Uterus (tissue), 4 donors: ENCODE results near the gene FOXRED1. TPM values are rescaled to one million over a fixed set of nuclear protein-coding genes. Genes with fewer than 3 reads are reported as not detected.

Source experiments
- DNase-seq, 2 donors: peaks; one replicate each; pipeline ENCODE4 v3.0.0-alpha.2; 2019 to 2020
- H3K27ac ChIP-seq, 2 donors: fragments of 200-600 bp; sonication (generic); 1 replicate in 1 of 2; 2 replicates in 1 of 2; pipeline ENCODE4 v1.5.1; 2016 to 2018
- H3K27me3 ChIP-seq, 2 donors: fragments of 200-600 bp; sonication (generic); one replicate each; pipeline ENCODE4 v1.5.1; 2018 to 2019; ENCODE audit warnings: control low read depth in 1 of 2
- H3K36me3 ChIP-seq, 2 donors: fragments of 200-600 bp; sonication (generic); one replicate each; pipeline ENCODE4 v1.5.1; 2019; ENCODE audit warnings: control low read depth in 1 of 2
- H3K4me1 ChIP-seq, 2 donors: fragments of 200-600 bp; sonication (generic); one replicate each; pipeline ENCODE4 v1.5.1; 2018 to 2019; ENCODE audit warnings: control low read depth in 1 of 2
- H3K4me3 ChIP-seq, 2 donors: fragments of 200-600 bp; sonication (generic); 1 replicate in 1 of 2; 2 replicates in 1 of 2; pipeline ENCODE4 v1.5.1; 2018 to 2019; ENCODE audit warnings: mild to moderate bottlenecking in 1 of 2
- H3K9me3 ChIP-seq, 2 donors: fragments of 200-600 bp; sonication (generic); one replicate each; pipeline ENCODE4 v1.5.1; 2019; ENCODE audit warnings: control low read depth in 1 of 2
- POLR2A ChIP-seq, 2 donors: fragments of 450-650 bp; IDR thresholded peaks; one replicate each; pipeline ENCODE4 v1.6.1; 2016; ENCODE audit warnings: antibody characterized with exemption in 2 of 2, mild to moderate bottlenecking in 1 of 2, moderate library complexity in 1 of 2
- intact Hi-C: fragments of 100-400 bp; cut with DNase I; formaldehyde crosslinking; loops from one replicate; pipeline ENCODE4 v1.15.1; 2023; ENCODE audit warnings: low total_unique reads
- total RNA-seq, 4 donors: library from RNA; depleted of rRNA in 3 of 4; stranded (reverse); fragments of >200 nt in 3 of 4; gene quantifications; one replicate each; pipeline versions ENCODE4 v1.1.0 to v1.2.4, GENCODE V29; 2014 to 2023
- TF ChIP-seq, protein P1 (sequence below), 4 experiments: fragments of 200-600 bp in 2 of 4; fragments of 450-650 bp in 2 of 4; sonication (generic) in 2 of 4; IDR thresholded peaks; one replicate each; pipeline ENCODE4 v1.5.1; 2016 to 2019; ENCODE audit warnings: antibody characterized with exemption in 4 of 4, mild to moderate bottlenecking in 2 of 4, moderate library complexity in 1 of 4
- donor health status: DM: yes; HTN: yes; CAD: no.

Gene FOXRED1
- total RNA-seq, 4 donors from 2014 or later, result 0.29 to 29.1 (median 9.4) TPM

DNA sequence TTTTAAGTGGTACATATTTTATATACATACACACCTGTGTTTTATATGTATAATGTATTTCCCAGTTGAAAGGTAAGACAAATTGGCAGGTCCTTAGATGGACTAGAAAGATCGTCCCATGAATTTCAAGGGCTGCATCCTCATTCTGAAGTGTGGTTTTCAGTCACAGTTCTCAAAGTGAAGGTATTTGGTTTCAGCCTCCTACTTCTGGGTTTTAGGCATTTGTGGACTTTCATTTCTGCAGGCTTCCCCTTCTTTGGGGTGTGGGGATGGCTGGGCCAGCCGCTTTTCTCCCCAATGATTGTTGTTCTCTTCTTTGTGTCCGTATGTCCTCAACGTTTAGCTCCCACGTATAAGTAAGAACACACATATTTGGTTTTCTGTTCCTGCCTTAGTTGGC is 44.9 kb downstream of the FOXRED1 start:
- Histone ChIP-seq H3K27me3 (no peaks in the 10 kb centered on the region), H3K4me1 (no peaks in the 10 kb centered on the region), H3K36me3 (no peaks in the 10 kb centered on the region), H3K27ac (no peak overlapping the region), H3K4me3 (no peak overlapping the region), H3K9me3 (no peaks in the 10 kb centered on the region)
- no peak for DNase-seq
- TF ChIP-seq POLR2A (IDR thresholded peaks at IDR 0.05), result no peak
- TF ChIP-seq, protein P1, sequence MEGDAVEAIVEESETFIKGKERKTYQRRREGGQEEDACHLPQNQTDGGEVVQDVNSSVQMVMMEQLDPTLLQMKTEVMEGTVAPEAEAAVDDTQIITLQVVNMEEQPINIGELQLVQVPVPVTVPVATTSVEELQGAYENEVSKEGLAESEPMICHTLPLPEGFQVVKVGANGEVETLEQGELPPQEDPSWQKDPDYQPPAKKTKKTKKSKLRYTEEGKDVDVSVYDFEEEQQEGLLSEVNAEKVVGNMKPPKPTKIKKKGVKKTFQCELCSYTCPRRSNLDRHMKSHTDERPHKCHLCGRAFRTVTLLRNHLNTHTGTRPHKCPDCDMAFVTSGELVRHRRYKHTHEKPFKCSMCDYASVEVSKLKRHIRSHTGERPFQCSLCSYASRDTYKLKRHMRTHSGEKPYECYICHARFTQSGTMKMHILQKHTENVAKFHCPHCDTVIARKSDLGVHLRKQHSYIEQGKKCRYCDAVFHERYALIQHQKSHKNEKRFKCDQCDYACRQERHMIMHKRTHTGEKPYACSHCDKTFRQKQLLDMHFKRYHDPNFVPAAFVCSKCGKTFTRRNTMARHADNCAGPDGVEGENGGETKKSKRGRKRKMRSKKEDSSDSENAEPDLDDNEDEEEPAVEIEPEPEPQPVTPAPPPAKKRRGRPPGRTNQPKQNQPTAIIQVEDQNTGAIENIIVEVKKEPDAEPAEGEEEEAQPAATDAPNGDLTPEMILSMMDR (IDR thresholded peaks at IDR 0.05), result no peak
- intact Hi-C loops, result loop anchor here (10.0 kb wide), 1 partner anchor 101 kb away; no protein-coding TSS in a partner anchor

DNA sequence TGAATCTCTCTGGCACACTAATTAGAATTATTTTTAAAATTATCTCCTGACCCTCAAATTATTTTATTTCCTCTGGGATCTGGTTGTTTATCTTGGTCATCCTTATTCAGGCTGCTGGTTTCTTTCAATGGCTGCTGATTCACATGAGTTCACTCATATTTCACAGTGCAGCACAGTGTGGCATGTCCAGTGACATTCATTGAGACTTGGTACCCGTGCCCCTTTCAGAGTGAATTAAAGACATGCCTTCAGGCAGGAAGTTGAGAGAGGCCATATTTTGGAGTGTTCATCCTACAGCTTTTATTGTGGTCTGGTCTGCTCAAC is 48.4 kb downstream of the FOXRED1 start:
- no peak for DNase-seq
- H3K27ac ChIP-seq, result peak overlapping the region; percentile 80 to 90
- TF ChIP-seq, protein P1 (IDR thresholded peaks at IDR 0.05), result no peak
- TF ChIP-seq POLR2A (IDR thresholded peaks at IDR 0.05), result no peak
- H3K4me3 ChIP-seq, result no peak overlapping the region
- peaks cover 0 to 4% of the 10 kb centered on the region in 2 donors for H3K4me1 ChIP-seq
- intact Hi-C loops, result loop anchor here (10.0 kb wide), 1 partner anchor 97 kb away; no protein-coding TSS in a partner anchor
- H3K36me3 ChIP-seq, result no peaks in the 10 kb centered on the region
- no peaks in the 10 kb centered on the region for H3K27me3 ChIP-seq
- no peaks in the 10 kb centered on the region for H3K9me3 ChIP-seq

DNA sequence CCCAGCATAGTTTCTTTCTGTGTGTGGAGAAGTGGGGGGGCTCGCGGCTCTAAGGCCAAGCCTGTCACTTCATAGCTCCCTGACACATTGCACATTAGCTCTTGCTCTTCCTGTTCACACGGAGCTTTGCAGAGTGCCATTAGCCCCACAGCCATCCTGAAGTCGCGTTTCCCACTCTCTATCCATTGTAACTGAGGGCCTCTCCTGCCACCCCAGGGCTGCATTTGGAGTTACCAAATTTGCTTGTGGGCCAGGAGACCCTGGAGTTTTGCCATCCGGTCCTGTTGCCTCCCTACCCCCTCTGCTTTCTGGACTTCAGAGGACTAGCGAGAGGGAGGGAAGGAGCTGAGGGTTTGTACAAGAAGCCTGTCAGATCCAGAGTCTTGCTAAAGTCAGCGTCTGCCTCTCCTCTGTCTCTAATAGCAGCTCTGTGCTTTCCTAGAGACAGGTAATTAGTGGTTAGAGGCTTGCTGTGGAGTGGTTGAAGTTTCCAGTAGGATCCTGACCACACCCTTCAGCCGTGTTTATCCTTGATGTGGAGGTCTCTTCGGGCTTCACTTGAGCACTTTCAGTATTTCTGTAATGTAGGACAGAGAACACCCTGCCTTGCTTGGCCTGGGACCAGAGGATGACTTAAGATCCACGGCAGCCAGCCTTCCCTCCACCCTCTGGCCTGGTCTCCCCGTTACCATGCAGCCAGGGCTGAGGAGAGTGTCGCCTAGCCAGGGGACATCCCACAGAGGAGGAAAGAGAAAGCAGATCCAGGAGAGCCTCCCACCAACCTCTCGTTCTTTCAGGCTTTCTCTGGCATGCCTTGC is 49.0 kb downstream of the FOXRED1 start:
- peak; percentile 84 to 88 for DNase-seq
- peak overlapping the region in 1 of 2 donors; percentile 8 for H3K4me3 ChIP-seq
- intact Hi-C loops, result loop anchor here (10.0 kb wide), 1 partner anchor 97 kb away; no protein-coding TSS in a partner anchor

DNA sequence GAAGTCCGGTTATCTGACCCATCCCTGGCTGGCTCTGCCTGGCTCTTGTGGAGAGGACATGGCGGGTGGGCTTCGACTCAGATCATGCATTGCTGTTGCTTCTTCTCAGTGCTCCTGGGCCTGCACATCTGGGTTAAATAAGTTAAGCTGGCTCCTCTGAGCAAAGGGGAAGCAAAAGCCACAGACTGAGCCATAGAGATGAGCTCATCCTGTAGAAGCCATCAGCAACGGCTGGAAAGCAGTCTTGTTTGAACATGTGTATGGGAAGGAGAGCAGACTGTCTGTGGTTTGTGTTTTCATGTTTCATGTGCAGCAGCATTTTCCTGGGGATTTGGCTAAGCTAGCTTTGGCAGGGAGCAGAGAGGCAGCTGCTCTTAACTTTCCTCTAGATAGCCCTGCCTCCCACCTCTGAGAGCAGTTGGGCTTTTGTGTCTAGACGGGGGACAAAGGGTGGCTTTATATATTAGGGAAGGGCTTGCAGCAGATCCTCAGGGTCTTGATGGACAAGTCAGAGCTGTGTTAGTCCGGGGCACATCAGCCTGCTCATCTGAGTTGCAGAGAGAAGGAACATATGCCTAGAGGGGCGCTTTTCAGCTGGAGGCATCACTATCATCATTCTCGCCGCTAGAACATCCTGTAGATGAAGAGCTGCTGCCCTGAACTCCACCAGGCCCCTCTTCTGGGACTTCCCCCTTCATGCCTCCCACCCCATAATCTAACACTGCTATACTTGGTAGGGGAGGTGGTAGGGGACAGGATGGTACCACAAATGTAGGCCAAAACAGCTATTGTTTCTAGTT is 49.8 kb downstream of the FOXRED1 start:
- DNase-seq, result peak; percentile 62
- no peaks in the 10 kb centered on the region for H3K27me3 ChIP-seq
- H3K9me3 ChIP-seq, result no peaks in the 10 kb centered on the region
- H3K27ac ChIP-seq, result peak overlapping the region; percentile 80 to 90
- no peaks in the 10 kb centered on the region for H3K36me3 ChIP-seq
- TF ChIP-seq, protein P1 (IDR thresholded peaks at IDR 0.05), result no peak
- no peak for TF ChIP-seq POLR2A (IDR thresholded peaks at IDR 0.05)
- H3K4me3 ChIP-seq, result peak overlapping the region in 1 of 2 donors; percentile 8
- H3K4me1 ChIP-seq, result peaks cover 0 to 4% of the 10 kb centered on the region in 2 donors
- intact Hi-C loops, result loop anchor here (10.0 kb wide), 1 partner anchor 96 kb away; no protein-coding TSS in a partner anchor

More for the DNA sequence above, 49.0 kb downstream of the FOXRED1 start:
- H3K27me3 ChIP-seq, result no peaks in the 10 kb centered on the region
- H3K36me3 ChIP-seq, result no peaks in the 10 kb centered on the region
- H3K9me3 ChIP-seq, result no peaks in the 10 kb centered on the region
- peaks cover 0 to 4% of the 10 kb centered on the region in 2 donors for H3K4me1 ChIP-seq
- H3K27ac ChIP-seq, result peak overlapping the region; percentile 80 to 90
- TF ChIP-seq, protein P1 (IDR thresholded peaks at IDR 0.05), result no peak
- peak in 1 of 2 donors; percentile 17 for TF ChIP-seq POLR2A (IDR thresholded peaks at IDR 0.05)
